Neural cell (in vitro differentiated cells): Measurements from ENCODE around the gene CARMIL1. TPM values are rescaled to one million over a fixed set of nuclear protein-coding genes. Genes with fewer than 3 reads are reported as not detected.

ENCODE experiments used
- H2AFZ ChIP-seq: fragments of 200-600, 300-800 bp; sonication (generic), shearing (Covaris generic); 2 replicates; pipeline ENCODE4 v1.6.0; 2014; ENCODE audit warnings: low read depth, mild to moderate bottlenecking, antibody characterized with exemption, low read length, moderate library complexity
- H3F3A ChIP-seq: fragments of 200-600 bp; shearing (Covaris generic); 2 replicates; pipeline ENCODE4 v1.6.1; 2016; ENCODE audit warnings: mild to moderate bottlenecking, moderate library complexity, mixed read lengths, antibody characterized with exemption, low read length; ENCODE audit not compliant: insufficient read depth, poor library complexity, severe bottlenecking
- H3K27ac ChIP-seq: fragments of 200-600, 300-800 bp; sonication (generic), shearing (Covaris generic); 2 replicates; pipeline ENCODE4 v1.5.1; 2014; ENCODE audit warnings: mild to moderate bottlenecking, low read length, moderate library complexity
- H3K27me3 ChIP-seq: fragments of 300-800, 200-600 bp; sonication (generic), shearing (Covaris generic); 2 replicates; pipeline ENCODE4 v1.6.0; 2014; ENCODE audit warnings: mild to moderate bottlenecking, low read depth, low read length, moderate library complexity; ENCODE audit not compliant: insufficient read depth
- H3K36me3 ChIP-seq: fragments of 300-800, 200-600 bp; sonication (generic), shearing (Covaris generic); 2 replicates; pipeline ENCODE4 v1.5.1; 2014; ENCODE audit warnings: mild to moderate bottlenecking, antibody characterized with exemption, low read length, moderate library complexity; ENCODE audit not compliant: insufficient read depth
- H3K4me2 ChIP-seq: fragments of 300-800, 200-600 bp; sonication (generic), shearing (Covaris generic); 2 replicates; pipeline ENCODE4 v1.6.0; 2014; ENCODE audit warnings: mild to moderate bottlenecking, low read length
- H3K4me3 ChIP-seq: fragments of 300-800, 200-600 bp; sonication (generic), shearing (Covaris generic); 2 replicates; pipeline ENCODE4 v1.5.1; 2014; ENCODE audit warnings: mild to moderate bottlenecking, low read length, moderate library complexity
- H3K79me2 ChIP-seq: fragments of 200-600 bp; shearing (Covaris generic); replicated peaks from 2 replicates; pipeline ENCODE4 v1.6.0; 2014; ENCODE audit warnings: mild to moderate bottlenecking, low read length, moderate library complexity; ENCODE audit not compliant: insufficient read depth
- H3K9ac ChIP-seq: fragments of 300-800, 200-600 bp; sonication (generic), shearing (Covaris generic); 2 replicates; pipeline ENCODE4 v1.6.1; 2016; ENCODE audit warnings: mild to moderate bottlenecking, low read length, mixed read lengths
- H3K9me2 ChIP-seq: fragments of 200-600 bp; shearing (Covaris generic); 2 replicates; pipeline ENCODE4 v1.6.1; 2016; ENCODE audit warnings: mild to moderate bottlenecking, low read length, mixed read lengths; ENCODE audit not compliant: insufficient read depth
- H3K9me3 ChIP-seq: fragments of 200-600, 300-800 bp; sonication (generic), shearing (Covaris generic); 2 replicates; pipeline ENCODE4 v1.6.1; 2016; ENCODE audit warnings: mild to moderate bottlenecking, mixed run types, low read length, moderate library complexity, mixed read lengths
- H4K20me1 ChIP-seq: fragments of 200-600 bp; shearing (Covaris generic); 2 replicates; pipeline ENCODE4 v1.6.1; 2016; ENCODE audit warnings: mild to moderate bottlenecking, mixed run types; ENCODE audit not compliant: insufficient read depth
- EP300 ChIP-seq: fragments of 450-650 bp; conservative IDR thresholded peaks from 2 replicates; pipeline ENCODE4 v1.6.1; 2014; ENCODE audit warnings: antibody characterized with exemption, mild to moderate bottlenecking, moderate library complexity; ENCODE audit not compliant: poor library complexity, severe bottlenecking
- EZH2 ChIP-seq: fragments of 200-600, 300-800 bp; shearing (Covaris generic), sonication (generic); IDR thresholded peaks from 2 replicates; pipeline ENCODE4 v1.6.1; 2014; ENCODE audit warnings: antibody characterized with exemption, low read length, borderline replicate concordance, mild to moderate bottlenecking; ENCODE audit not compliant: insufficient read depth, poor library complexity, severe bottlenecking
- MXI1 ChIP-seq: fragments of 450-650 bp; conservative IDR thresholded peaks from 2 replicates; pipeline ENCODE4 v1.6.1; 2014; ENCODE audit warnings: antibody characterized with exemption, mild to moderate bottlenecking; ENCODE audit not compliant: poor library complexity, severe bottlenecking
- POLR2AphosphoS5 ChIP-seq: IDR thresholded peaks from 2 replicates; pipeline ENCODE4 v1.6.1; 2012
- RAD21 ChIP-seq: fragments of 450-650 bp; conservative IDR thresholded peaks from 2 replicates; pipeline ENCODE4 v1.6.1; 2014; ENCODE audit warnings: antibody characterized with exemption, mild to moderate bottlenecking, moderate library complexity
- SMC3 ChIP-seq: fragments of 450-650 bp; conservative IDR thresholded peaks from 2 replicates; pipeline ENCODE4 v1.6.1; 2014; ENCODE audit warnings: antibody characterized with exemption, mild to moderate bottlenecking, moderate library complexity; ENCODE audit not compliant: poor library complexity
- TAF1 ChIP-seq: IDR thresholded peaks from 2 replicates; pipeline ENCODE4 v1.6.1; 2012; ENCODE audit warnings: low read depth
- polyA plus RNA-seq: library from polyadenylated mRNA; depleted of rRNA; stranded (reverse); fragments of >200 nt; gene quantifications from 2 replicates; pipeline ENCODE4 v1.2.3, GENCODE V29; 2014
- TF ChIP-seq, protein P1 (sequence below): fragments of 450-650 bp; IDR thresholded peaks from 2 replicates; pipeline ENCODE4 v1.5.1; 2014; ENCODE audit warnings: antibody characterized with exemption, mild to moderate bottlenecking, moderate library complexity; ENCODE audit not compliant: poor library complexity, severe bottlenecking
- TF ChIP-seq, protein P2 (sequence below): IDR thresholded peaks from 2 replicates; pipeline ENCODE4 v1.6.1; 2012; ENCODE audit warnings: borderline replicate concordance

The CARMIL1 gene
- polyA plus RNA-seq, 1 donor from 2014 or later, result 5.3 TPM

DNA sequence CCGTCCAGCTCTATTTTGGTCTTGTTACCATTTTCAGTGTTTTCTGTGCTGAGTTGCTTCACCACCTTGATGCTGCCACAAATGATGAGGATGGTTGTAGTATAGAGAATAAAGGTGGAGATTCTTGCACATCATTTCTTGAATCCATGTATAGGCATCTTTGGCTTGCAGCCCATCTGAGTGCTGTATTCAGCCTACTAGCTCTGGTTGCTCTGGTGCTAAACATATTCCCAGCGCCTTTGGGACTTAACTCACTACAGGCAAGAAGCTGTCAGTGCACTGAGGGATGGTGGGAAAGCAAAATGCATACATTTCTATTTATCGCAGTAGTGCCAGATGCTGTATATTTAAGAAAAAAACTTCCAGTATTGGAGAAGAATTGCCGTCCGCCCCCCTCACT lies 86.0 kb downstream of the CARMIL1 start:
- H3K4me2 ChIP-seq, result no peak overlapping the region
- no peaks in the 10 kb centered on the region for H3K79me2 ChIP-seq
- H3K4me3 ChIP-seq, result no peak overlapping the region
- H3K9ac ChIP-seq, result no peak overlapping the region
- TF ChIP-seq, protein P1, sequence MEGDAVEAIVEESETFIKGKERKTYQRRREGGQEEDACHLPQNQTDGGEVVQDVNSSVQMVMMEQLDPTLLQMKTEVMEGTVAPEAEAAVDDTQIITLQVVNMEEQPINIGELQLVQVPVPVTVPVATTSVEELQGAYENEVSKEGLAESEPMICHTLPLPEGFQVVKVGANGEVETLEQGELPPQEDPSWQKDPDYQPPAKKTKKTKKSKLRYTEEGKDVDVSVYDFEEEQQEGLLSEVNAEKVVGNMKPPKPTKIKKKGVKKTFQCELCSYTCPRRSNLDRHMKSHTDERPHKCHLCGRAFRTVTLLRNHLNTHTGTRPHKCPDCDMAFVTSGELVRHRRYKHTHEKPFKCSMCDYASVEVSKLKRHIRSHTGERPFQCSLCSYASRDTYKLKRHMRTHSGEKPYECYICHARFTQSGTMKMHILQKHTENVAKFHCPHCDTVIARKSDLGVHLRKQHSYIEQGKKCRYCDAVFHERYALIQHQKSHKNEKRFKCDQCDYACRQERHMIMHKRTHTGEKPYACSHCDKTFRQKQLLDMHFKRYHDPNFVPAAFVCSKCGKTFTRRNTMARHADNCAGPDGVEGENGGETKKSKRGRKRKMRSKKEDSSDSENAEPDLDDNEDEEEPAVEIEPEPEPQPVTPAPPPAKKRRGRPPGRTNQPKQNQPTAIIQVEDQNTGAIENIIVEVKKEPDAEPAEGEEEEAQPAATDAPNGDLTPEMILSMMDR, result no peak
- no peak for TF ChIP-seq EZH2
- no peak for TF ChIP-seq SMC3
- no peak for TF ChIP-seq MXI1
- TF ChIP-seq, protein P2, sequence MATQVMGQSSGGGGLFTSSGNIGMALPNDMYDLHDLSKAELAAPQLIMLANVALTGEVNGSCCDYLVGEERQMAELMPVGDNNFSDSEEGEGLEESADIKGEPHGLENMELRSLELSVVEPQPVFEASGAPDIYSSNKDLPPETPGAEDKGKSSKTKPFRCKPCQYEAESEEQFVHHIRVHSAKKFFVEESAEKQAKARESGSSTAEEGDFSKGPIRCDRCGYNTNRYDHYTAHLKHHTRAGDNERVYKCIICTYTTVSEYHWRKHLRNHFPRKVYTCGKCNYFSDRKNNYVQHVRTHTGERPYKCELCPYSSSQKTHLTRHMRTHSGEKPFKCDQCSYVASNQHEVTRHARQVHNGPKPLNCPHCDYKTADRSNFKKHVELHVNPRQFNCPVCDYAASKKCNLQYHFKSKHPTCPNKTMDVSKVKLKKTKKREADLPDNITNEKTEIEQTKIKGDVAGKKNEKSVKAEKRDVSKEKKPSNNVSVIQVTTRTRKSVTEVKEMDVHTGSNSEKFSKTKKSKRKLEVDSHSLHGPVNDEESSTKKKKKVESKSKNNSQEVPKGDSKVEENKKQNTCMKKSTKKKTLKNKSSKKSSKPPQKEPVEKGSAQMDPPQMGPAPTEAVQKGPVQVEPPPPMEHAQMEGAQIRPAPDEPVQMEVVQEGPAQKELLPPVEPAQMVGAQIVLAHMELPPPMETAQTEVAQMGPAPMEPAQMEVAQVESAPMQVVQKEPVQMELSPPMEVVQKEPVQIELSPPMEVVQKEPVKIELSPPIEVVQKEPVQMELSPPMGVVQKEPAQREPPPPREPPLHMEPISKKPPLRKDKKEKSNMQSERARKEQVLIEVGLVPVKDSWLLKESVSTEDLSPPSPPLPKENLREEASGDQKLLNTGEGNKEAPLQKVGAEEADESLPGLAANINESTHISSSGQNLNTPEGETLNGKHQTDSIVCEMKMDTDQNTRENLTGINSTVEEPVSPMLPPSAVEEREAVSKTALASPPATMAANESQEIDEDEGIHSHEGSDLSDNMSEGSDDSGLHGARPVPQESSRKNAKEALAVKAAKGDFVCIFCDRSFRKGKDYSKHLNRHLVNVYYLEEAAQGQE, result no peak
- TF ChIP-seq RAD21, result no peak
- no peak for TF ChIP-seq POLR2AphosphoS5
- TF ChIP-seq EP300, result no peak
- TF ChIP-seq TAF1, result no peak
- no peaks in the 10 kb centered on the region for H3K9me2 ChIP-seq
- no peaks in the 10 kb centered on the region for H3K36me3 ChIP-seq
- no peaks in the 10 kb centered on the region for H4K20me1 ChIP-seq
- no peaks in the 10 kb centered on the region for H3K27me3 ChIP-seq
- H3K27ac ChIP-seq, result no peak overlapping the region
- no peak overlapping the region for H2AFZ ChIP-seq
- H3F3A ChIP-seq, result no peaks in the 10 kb centered on the region
- no peaks in the 10 kb centered on the region for H3K9me3 ChIP-seq

DNA sequence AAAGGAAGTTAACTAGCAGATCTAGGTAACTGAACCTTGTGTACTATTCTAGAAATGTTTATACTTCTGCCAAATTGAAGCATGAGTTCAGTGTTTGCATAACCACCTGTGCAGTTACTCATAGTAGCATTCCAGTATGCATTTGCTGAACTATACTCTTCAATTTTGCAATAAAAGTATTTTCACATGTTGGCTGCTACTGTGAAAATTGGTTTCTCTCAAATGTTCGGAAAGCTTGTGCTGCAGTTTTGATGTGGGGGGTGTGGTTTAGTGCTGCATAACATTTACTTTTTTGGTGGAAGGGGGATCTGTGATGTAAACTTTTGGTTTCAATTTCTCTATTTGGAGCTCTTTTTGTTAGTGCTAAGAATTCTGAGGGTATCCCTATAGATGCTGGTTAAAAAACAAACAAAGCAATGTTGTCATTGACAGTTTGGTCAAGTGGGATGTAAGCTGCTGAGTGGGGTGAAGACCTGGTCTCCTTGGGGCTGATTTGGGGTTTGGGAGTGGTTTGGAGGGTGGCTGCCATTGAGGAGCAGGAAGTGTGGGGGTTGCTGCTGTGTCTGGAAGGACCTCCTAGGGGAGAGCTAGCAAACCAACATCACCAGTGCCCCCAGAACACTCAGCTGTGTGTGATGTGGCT lies 87.8 kb downstream of the CARMIL1 start:
- Histone ChIP-seq H3K36me3 (no peaks in the 10 kb centered on the region), H3K9me2 (no peaks in the 10 kb centered on the region), H3F3A (no peaks in the 10 kb centered on the region), H3K4me2 (no peak overlapping the region), H4K20me1 (no peaks in the 10 kb centered on the region), H3K27ac (no peak overlapping the region), H3K79me2 (no peaks in the 10 kb centered on the region), H2AFZ (no peak overlapping the region), H3K27me3 (no peaks in the 10 kb centered on the region), H3K9me3 (no peaks in the 10 kb centered on the region), H3K4me3 (no peak overlapping the region), H3K9ac (no peak overlapping the region)
- TF ChIP-seq EP300, result no peak
- TF ChIP-seq, protein P2, result no peak
- TF ChIP-seq EZH2, result no peak
- no peak for TF ChIP-seq SMC3
- TF ChIP-seq TAF1, result no peak
- no peak for TF ChIP-seq POLR2AphosphoS5
- TF ChIP-seq, protein P1, result no peak
- no peak for TF ChIP-seq RAD21
- TF ChIP-seq MXI1, result no peak
